Neural cell (in vitro differentiated cells): ENCODE data around the gene PAGE1.

ENCODE experiments used
- TAF1 ChIP-seq: IDR thresholded peaks from 2 replicates; pipeline ENCODE4 v1.6.1; 2012; ENCODE audit warnings: low read depth
- TF ChIP-seq, protein P1 (sequence below): fragments of 450-650 bp; IDR thresholded peaks from 2 replicates; pipeline ENCODE4 v1.5.1; 2014; ENCODE audit warnings: antibody characterized with exemption, mild to moderate bottlenecking, moderate library complexity; ENCODE audit not compliant: poor library complexity, severe bottlenecking

DNA sequence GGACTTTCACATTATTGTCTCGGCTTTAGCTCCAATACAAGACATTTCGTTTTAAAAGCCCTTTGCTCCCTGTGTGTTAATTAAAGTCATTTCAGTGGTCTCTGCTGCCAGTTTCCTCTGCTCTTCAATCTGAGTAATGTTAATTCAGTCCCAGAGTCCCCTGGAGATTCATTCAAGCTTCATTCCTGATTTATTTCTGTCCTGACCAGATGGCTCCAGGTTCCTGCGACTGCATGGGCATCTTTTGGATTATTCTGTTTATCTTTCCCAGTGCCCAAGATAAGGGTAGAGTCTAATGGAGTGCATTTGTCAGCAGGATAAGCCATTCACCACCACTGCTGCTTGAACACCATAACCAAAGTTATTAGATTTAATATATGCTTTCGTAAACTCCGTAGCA is 6.1 kb upstream of the PAGE1 start:
- TF ChIP-seq, protein P1, sequence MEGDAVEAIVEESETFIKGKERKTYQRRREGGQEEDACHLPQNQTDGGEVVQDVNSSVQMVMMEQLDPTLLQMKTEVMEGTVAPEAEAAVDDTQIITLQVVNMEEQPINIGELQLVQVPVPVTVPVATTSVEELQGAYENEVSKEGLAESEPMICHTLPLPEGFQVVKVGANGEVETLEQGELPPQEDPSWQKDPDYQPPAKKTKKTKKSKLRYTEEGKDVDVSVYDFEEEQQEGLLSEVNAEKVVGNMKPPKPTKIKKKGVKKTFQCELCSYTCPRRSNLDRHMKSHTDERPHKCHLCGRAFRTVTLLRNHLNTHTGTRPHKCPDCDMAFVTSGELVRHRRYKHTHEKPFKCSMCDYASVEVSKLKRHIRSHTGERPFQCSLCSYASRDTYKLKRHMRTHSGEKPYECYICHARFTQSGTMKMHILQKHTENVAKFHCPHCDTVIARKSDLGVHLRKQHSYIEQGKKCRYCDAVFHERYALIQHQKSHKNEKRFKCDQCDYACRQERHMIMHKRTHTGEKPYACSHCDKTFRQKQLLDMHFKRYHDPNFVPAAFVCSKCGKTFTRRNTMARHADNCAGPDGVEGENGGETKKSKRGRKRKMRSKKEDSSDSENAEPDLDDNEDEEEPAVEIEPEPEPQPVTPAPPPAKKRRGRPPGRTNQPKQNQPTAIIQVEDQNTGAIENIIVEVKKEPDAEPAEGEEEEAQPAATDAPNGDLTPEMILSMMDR: no peak
- TF ChIP-seq TAF1: no peak
